T-helper 1 cell treated with Interleukin-12 subunit alpha and Interleukin-12 subunit beta and Interleukin-4 antibody, amounts not matched to agents 30 μg/mL and 1 μg/mL, for 36 hours (primary cell): ENCODE measurements around the gene CALHM2.
"Not testable (repeated sequence)": the region's sequence is repeated elsewhere in the genome, so short reads cannot be mapped to it uniquely, and the experiment has no call there.

Experiments used
- H3K27ac Mint-ChIP-seq: one replicate; pipeline ENCODE4 v1.8.0; 2021; ENCODE audit warnings: mild to moderate bottlenecking, mixed read lengths
- H3K27me3 Mint-ChIP-seq: one replicate; pipeline ENCODE4 v1.8.0; 2021; ENCODE audit warnings: low read depth, mixed read lengths
- H3K36me3 Mint-ChIP-seq: one replicate; pipeline ENCODE4 v1.8.0; 2021; ENCODE audit warnings: low read depth, mixed read lengths
- H3K4me1 Mint-ChIP-seq: one replicate; pipeline ENCODE4 v1.8.0; 2021; ENCODE audit warnings: low read depth, mixed read lengths
- H3K4me3 Mint-ChIP-seq: one replicate; pipeline ENCODE4 v1.8.0; 2021; ENCODE audit warnings: mild to moderate bottlenecking, moderate library complexity, mixed read lengths
- H3K9me3 Mint-ChIP-seq: one replicate; pipeline ENCODE4 v1.8.0; 2021; ENCODE audit warnings: mixed read lengths

The CALHM2 gene

GRCh38 chr10:103486635-103487409 is 34.7 kb upstream of the CALHM2 start:
- not testable (repeated sequence) for H3K36me3 Mint-ChIP-seq, H3K27ac Mint-ChIP-seq, H3K9me3 Mint-ChIP-seq, H3K4me3 Mint-ChIP-seq
- H3K27me3 Mint-ChIP-seq = peaks cover 13% of the 10 kb centered on the region
- peaks cover 12% of the 10 kb centered on the region for H3K4me1 Mint-ChIP-seq

GRCh38 chr10:103481974-103482531 is 29.9 kb upstream of the CALHM2 start:
- Mint-ChIP-seq H3K36me3 (no peaks in the 10 kb centered on the region), H3K27ac (no peak overlapping the region), H3K27me3 (peaks cover 4% of the 10 kb centered on the region), H3K9me3 (no peaks in the 10 kb centered on the region), H3K4me1 (peaks cover 17% of the 10 kb centered on the region), H3K4me3 (no peak overlapping the region)

GRCh38 chr10:103480521-103480920 is 28.4 kb upstream of the CALHM2 start:
- Mint-ChIP-seq H3K27me3 (peaks cover under 1% of the 10 kb centered on the region), H3K9me3 (no peaks in the 10 kb centered on the region), H3K27ac (no peak overlapping the region), H3K36me3 (no peaks in the 10 kb centered on the region), H3K4me3 (no peak overlapping the region), H3K4me1 (peaks cover 19% of the 10 kb centered on the region)

DNA sequence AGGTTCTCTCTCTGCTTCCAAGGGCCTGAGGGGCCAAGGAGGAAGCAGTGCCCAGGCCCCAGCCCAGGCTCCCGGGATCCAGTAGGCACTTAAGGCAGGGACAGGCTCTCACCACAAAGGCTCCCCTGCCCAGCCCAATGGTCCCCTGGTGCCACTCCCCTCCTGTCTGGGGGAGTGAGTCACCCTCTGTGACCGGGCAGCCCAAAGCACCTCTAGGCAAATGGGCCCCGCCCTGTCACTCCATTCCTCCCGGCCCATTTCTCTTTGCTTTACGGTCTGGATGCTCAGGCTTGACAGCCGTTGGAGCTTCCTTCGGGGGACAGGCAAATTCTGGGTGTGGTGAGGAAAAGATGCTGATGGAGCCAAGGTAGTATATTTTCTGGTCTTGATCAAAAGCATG is 27.0 kb upstream of the CALHM2 start, which contains the start of gene CALHM3:
TSS of gene CALHM3 (minus strand) at position 106 of the 400 bp plus-strand sequence. CDS start 208 bp downstream, outside the sequence.
- H3K9me3 Mint-ChIP-seq = no peaks in the 10 kb centered on the region
- H3K4me1 Mint-ChIP-seq = peaks cover 19% of the 10 kb centered on the region
- H3K27me3 Mint-ChIP-seq = no peaks in the 10 kb centered on the region
- peak within 1 kb of the TSS; percentile 59 for H3K27ac Mint-ChIP-seq
- peaks cover under 1% of the 10 kb centered on the region for H3K36me3 Mint-ChIP-seq
- H3K4me3 Mint-ChIP-seq = no peak within 1 kb of the TSS

GRCh38 chr10:103478671-103479070 is 26.5 kb upstream of the CALHM2 start:
- Mint-ChIP-seq H3K9me3 (no peaks in the 10 kb centered on the region), H3K36me3 (peaks cover 2% of the 10 kb centered on the region), H3K4me3 (no peak overlapping the region), H3K27ac (no peak overlapping the region), H3K27me3 (no peaks in the 10 kb centered on the region), H3K4me1 (peaks cover 22% of the 10 kb centered on the region)

- peaks cover 2% of the 10 kb centered on the region for H3K36me3 Mint-ChIP-seq
- H3K9me3 Mint-ChIP-seq = no peaks in the 10 kb centered on the region
- no peaks in the 10 kb centered on the region for H3K27me3 Mint-ChIP-seq
- H3K4me3 Mint-ChIP-seq = no peak overlapping the region
- peak overlapping the region; percentile 55 for H3K27ac Mint-ChIP-seq
- peaks cover 28% of the 10 kb centered on the region for H3K4me1 Mint-ChIP-seq
Measured at GRCh38 chr10:103476046-103476768, 24.0 kb upstream of the CALHM2 start.

DNA sequence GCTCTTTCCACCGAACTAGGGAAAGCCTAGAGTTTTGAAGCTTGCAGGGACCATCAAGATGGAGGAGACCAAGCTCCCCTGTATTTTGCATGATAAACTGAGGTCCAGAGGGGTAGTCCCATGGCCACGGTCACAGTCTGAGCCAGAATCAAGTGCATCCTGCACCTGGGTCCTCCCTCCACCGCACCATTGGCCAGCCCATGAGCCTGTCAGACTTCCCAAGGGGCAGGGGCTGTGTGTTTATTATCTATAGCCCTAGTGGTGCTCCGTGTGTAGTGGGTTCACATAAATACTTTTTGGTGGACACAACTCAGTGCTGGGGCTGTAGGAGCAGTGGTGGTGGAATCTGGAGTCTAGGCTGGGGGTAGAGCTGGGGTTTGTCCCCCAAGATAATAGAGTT is 23.3 kb upstream of the CALHM2 start:
- H3K4me3 Mint-ChIP-seq = no peak overlapping the region
- no peak overlapping the region for H3K27ac Mint-ChIP-seq
- no peaks in the 10 kb centered on the region for H3K27me3 Mint-ChIP-seq
- H3K4me1 Mint-ChIP-seq = peaks cover 34% of the 10 kb centered on the region
- no peaks in the 10 kb centered on the region for H3K9me3 Mint-ChIP-seq
- peaks cover 7% of the 10 kb centered on the region for H3K36me3 Mint-ChIP-seq

GRCh38 chr10:103474077-103474476 is 21.9 kb upstream of the CALHM2 start:
- Mint-ChIP-seq H3K27me3 (peaks cover 4% of the 10 kb centered on the region), H3K36me3 (peaks cover 12% of the 10 kb centered on the region), H3K27ac (peak overlapping the region; percentile 6), H3K4me1 (peaks cover 48% of the 10 kb centered on the region), H3K4me3 (no peak overlapping the region), H3K9me3 (peaks cover 5% of the 10 kb centered on the region)

DNA sequence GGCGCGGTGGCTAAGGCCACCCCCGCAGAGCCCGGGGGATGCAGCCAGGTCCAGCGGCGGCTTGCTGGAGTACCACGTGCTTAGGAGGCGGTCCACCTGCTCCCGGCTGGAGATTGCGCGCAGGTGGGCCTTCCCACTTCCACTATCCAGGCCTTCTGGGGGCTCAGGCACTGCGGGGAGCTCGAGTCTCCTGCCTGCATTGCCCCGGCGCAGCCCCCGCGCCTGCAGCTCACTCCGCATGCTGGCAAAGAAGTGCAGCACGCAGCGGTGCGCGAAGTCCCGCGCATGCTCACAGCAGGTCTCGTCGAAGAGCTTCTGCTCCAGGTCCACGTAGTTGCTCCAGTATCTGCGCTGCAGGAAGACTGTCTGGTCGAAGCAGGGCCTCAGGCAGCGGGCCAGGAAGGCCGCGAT is 21.1 kb upstream of the CALHM2 start:
- H3K27me3 Mint-ChIP-seq = peaks cover 4% of the 10 kb centered on the region
- H3K9me3 Mint-ChIP-seq = peaks cover 5% of the 10 kb centered on the region
- H3K36me3 Mint-ChIP-seq = peaks cover 12% of the 10 kb centered on the region
- no peak overlapping the region for H3K27ac Mint-ChIP-seq
- H3K4me3 Mint-ChIP-seq = no peak overlapping the region
- peaks cover 47% of the 10 kb centered on the region for H3K4me1 Mint-ChIP-seq

- Mint-ChIP-seq H3K27ac (peak overlapping the region; percentile 95), H3K36me3 (peaks cover 18% of the 10 kb centered on the region), H3K27me3 (peaks cover 4% of the 10 kb centered on the region), H3K4me3 (peak overlapping the region; percentile 40), H3K9me3 (peaks cover 5% of the 10 kb centered on the region), H3K4me1 (peaks cover 52% of the 10 kb centered on the region)
Measured at GRCh38 chr10:103472005-103472404, 19.8 kb upstream of the CALHM2 start.

DNA sequence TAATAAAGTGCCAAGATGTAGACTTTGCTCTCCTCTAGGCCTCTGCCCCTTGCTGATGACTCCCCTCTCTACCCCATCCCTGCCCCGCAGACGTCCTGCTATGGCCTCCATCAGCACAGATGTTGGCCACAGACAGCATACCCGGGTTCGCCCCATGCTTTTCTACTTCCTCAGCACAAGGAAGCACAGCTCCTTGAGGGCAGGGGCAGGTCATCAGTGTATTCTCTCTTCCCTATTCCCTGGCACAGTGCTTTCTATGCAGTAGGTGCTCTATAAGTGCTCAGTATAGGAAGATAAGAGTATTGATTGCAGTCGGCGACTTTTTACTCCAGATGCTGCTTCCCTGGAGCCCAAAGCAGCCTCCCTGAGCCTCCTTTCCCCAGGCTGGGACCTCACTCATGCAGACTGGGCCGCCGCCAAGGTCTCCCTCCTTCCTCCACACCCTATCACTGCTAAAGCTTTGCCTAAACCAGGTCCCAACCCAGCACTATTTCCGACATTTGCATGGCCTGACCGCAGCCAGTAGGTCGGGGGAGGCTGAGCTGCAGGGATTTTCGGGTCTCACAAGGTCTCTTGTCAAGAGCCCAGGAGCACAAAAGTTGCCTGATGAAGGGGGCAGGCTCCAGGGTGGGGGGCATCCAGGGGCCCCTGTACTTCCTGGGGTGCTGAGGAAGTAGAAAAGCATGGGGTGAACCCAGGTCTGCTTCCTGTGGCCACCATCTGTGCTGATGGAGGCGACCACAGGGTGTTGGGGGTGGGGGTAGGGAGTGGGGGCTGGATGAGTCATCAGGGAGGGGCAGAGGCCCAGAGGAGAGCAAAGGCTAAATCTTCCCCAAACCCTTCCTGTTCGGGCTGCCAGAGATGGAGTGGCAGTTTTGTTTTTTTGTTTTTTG is 18.8 kb upstream of the CALHM2 start:
- Mint-ChIP-seq H3K27me3 (peaks cover 4% of the 10 kb centered on the region), H3K36me3 (peaks cover 18% of the 10 kb centered on the region), H3K27ac (peak overlapping the region; percentile 95), H3K4me1 (peaks cover 54% of the 10 kb centered on the region), H3K4me3 (peak overlapping the region; percentile 65), H3K9me3 (peaks cover 5% of the 10 kb centered on the region)

DNA sequence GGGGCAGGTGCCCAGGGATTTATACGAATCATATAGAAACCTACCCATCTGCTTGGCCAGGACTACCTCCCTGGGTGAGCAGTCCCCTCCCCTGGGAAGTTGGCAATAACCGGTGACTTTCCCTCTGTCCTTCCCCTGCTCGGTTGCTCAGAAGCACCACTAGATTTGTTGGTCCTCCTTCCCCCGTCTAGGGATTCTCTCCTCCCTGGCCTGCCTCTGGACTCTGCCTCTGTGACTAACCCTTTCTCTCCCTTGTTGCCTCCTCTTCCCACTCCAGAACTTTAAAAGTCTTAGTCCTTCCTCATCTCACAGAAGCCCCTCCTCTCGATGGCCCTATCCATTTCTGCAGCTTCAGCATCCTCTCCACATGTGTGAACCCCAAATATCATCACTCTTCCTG is 17.0 kb upstream of the CALHM2 start:
- H3K4me1 Mint-ChIP-seq = peaks cover 63% of the 10 kb centered on the region
- H3K27ac Mint-ChIP-seq = peak overlapping the region; percentile 79
- H3K4me3 Mint-ChIP-seq = no peak overlapping the region
- peaks cover 5% of the 10 kb centered on the region for H3K9me3 Mint-ChIP-seq
- peaks cover 18% of the 10 kb centered on the region for H3K36me3 Mint-ChIP-seq
- H3K27me3 Mint-ChIP-seq = peaks cover 10% of the 10 kb centered on the region

GRCh38 chr10:103467406-103467805 is 15.2 kb upstream of the CALHM2 start:
- peak overlapping the region; percentile 66 for H3K27ac Mint-ChIP-seq
- H3K36me3 Mint-ChIP-seq = peaks cover 16% of the 10 kb centered on the region
- H3K9me3 Mint-ChIP-seq = peaks cover 5% of the 10 kb centered on the region
- peaks cover 17% of the 10 kb centered on the region for H3K27me3 Mint-ChIP-seq
- no peak overlapping the region for H3K4me3 Mint-ChIP-seq
- H3K4me1 Mint-ChIP-seq = peaks cover 59% of the 10 kb centered on the region

DNA sequence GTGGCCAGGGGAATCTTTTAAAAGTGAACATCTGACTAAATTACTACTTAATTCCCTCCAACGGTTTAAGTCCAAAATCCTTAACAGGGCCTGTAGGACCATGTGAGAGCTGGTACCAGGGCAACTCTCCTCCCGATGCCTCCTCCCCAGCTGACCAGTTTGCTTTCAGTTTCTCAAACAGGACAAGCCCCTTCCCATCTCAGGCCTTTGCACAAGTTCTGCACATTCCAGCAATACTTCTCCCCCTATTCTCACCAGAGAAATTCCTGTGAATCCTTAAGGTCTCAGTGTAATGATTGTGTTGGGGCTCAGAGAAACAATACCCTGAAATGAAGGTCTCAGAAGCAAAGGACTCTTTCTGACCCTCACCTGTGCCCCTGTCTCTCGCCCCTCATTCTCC is 14.6 kb upstream of the CALHM2 start:
- peaks cover 16% of the 10 kb centered on the region for H3K36me3 Mint-ChIP-seq

More for the DNA sequence above, 14.6 kb upstream of the CALHM2 start:
- H3K9me3 Mint-ChIP-seq = peaks cover 5% of the 10 kb centered on the region
- peaks cover 17% of the 10 kb centered on the region for H3K27me3 Mint-ChIP-seq
- H3K27ac Mint-ChIP-seq = peak overlapping the region; percentile 52
- peaks cover 53% of the 10 kb centered on the region for H3K4me1 Mint-ChIP-seq
- H3K4me3 Mint-ChIP-seq = no peak overlapping the region
